Esophagus muscularis mucosa (tissue), 4 donors: ENCODE measurements around the gene PSMD8. TPM values are rescaled to one million over a fixed set of nuclear protein-coding genes. Genes with fewer than 3 reads are reported as not detected.
"Not testable (repeated sequence)": the region's sequence is repeated elsewhere in the genome, so short reads cannot be mapped to it uniquely, and the experiment has no call there.

Experiments used
- DNase-seq: peaks from one replicate; pipeline ENCODE4 v3.0.0-alpha.2; 2017; ENCODE audit errors: extremely low spot score
- H3K27ac ChIP-seq, 4 donors: fragments of 200-600 bp; sonication (generic); replicated peaks in 1 of 4; 1 replicate in 3 of 4; 2 replicates in 1 of 4; pipeline ENCODE4 v1.5.1; 2016 to 2019; ENCODE audit warnings: mild to moderate bottlenecking in 1 of 4
- H3K27me3 ChIP-seq, 4 donors: fragments of 200-600 bp; sonication (generic); one replicate each; pipeline versions ENCODE4 v1.5.1 to v1.6.0; 2016 to 2019
- H3K36me3 ChIP-seq, 4 donors: fragments of 200-600 bp; sonication (generic); one replicate each; pipeline ENCODE4 v1.5.1; 2016 to 2019
- H3K4me1 ChIP-seq, 4 donors: fragments of 200-600 bp; sonication (generic); one replicate each; pipeline ENCODE4 v1.5.1; 2016 to 2019
- H3K4me3 ChIP-seq, 4 donors: fragments of 200-600 bp; sonication (generic); 1 replicate in 2 of 4; 2 replicates in 2 of 4; pipeline ENCODE4 v1.5.1; 2016 to 2019; ENCODE audit warnings: mild to moderate bottlenecking in 4 of 4, moderate library complexity in 1 of 4
- H3K9me3 ChIP-seq, 4 donors: fragments of 200-600 bp; sonication (generic); 1 replicate in 3 of 4; 2 replicates in 1 of 4; pipeline ENCODE4 v1.5.1; 2016 to 2019
- CTCF ChIP-seq, 3 experiments: fragments of 200-600 bp in 2 of 3; fragments of 450-650 bp in 1 of 3; sonication (generic) in 2 of 3; IDR thresholded peaks; one replicate each; pipeline ENCODE4 v1.5.1; 2017 to 2019; ENCODE audit warnings: antibody characterized with exemption in 3 of 3, mild to moderate bottlenecking in 2 of 3, moderate library complexity in 1 of 3
- EP300 ChIP-seq: sonication (generic); formaldehyde crosslinking; IDR thresholded peaks from one replicate; pipeline ENCODE4 v1.6.1; 2017; ENCODE audit warnings: antibody characterized with exemption
- POLR2A ChIP-seq: fragments of 450-650 bp; IDR thresholded peaks from one replicate; pipeline ENCODE4 v1.6.1; 2017; ENCODE audit warnings: antibody characterized with exemption, moderate library complexity, mild to moderate bottlenecking, low read depth
- POLR2AphosphoS5 ChIP-seq, 2 donors: sonication (generic); formaldehyde crosslinking; IDR thresholded peaks; one replicate each; pipeline ENCODE4 v1.6.1; 2017; ENCODE audit warnings: antibody characterized with exemption in 2 of 2
- WGBS: methylation state at CpG from one replicate; pipeline ENCODE4 v1.1.5; 2018; 5-methylcytosine and 5-hydroxymethylcytosine counted together
- intact Hi-C: fragments of 100-400 bp; cut with DNase I; formaldehyde crosslinking; loops from one replicate; pipeline ENCODE4 v1.15.1; 2023
- total RNA-seq, 4 donors: library from RNA; depleted of rRNA; stranded (reverse); fragments of >200 nt; gene quantifications; one replicate each; pipeline versions ENCODE4 v1.1.0 to v1.2.1, GENCODE V29; 2016

PSMD8 gene
- total RNA-seq, 4 donors from 2014 or later, result 145 to 259 (median 212) TPM

GRCh38 chr19:38360839-38361631 is 13.3 kb upstream of the PSMD8 start:
- no peak overlapping the region for H3K27ac ChIP-seq
- H3K9me3 ChIP-seq, result no peaks in the 10 kb centered on the region
- peaks cover 0 to 60% (median 6%) of the 10 kb centered on the region in 4 donors for H3K27me3 ChIP-seq
- intact Hi-C loops, result no loop called here
- no peak for TF ChIP-seq POLR2AphosphoS5 (IDR thresholded peaks at IDR 0.05)
- TF ChIP-seq EP300, result no peak
- no peak for TF ChIP-seq CTCF (IDR thresholded peaks at IDR 0.05)
- WGBS, result 23% methylated on average over 23 of the region's 23 CpGs
- H3K4me3 ChIP-seq, result peak overlapping the region; percentile 60 to 63 (median 62)
- no peaks in the 10 kb centered on the region for H3K36me3 ChIP-seq
- peaks cover 6 to 22% (median 21%) of the 10 kb centered on the region in 4 donors for H3K4me1 ChIP-seq
- DNase-seq, result no peak

GRCh38 chr19:38361633-38362075 is 12.7 kb upstream of the PSMD8 start:
- H3K27ac ChIP-seq, result peak overlapping the region in 2 of 4 donors; percentile 57 to 70
- H3K9me3 ChIP-seq, result no peaks in the 10 kb centered on the region
- intact Hi-C loops, result no loop called here
- no peak for TF ChIP-seq POLR2A
- peak in 1 of 3 experiments; percentile 50 for TF ChIP-seq CTCF (IDR thresholded peaks at IDR 0.05)
- peaks cover 0 to 57% (median 6%) of the 10 kb centered on the region in 4 donors for H3K27me3 ChIP-seq
- H3K4me1 ChIP-seq, result peaks cover 6 to 22% (median 21%) of the 10 kb centered on the region in 4 donors
- DNase-seq, result peak; percentile 93
- H3K4me3 ChIP-seq, result peak overlapping the region; percentile 60 to 63 (median 62)
- H3K36me3 ChIP-seq, result no peaks in the 10 kb centered on the region
- WGBS, result under 1% methylated on average over 19 of the region's 37 CpGs

GRCh38 chr19:38362076-38362945 is 12.1 kb upstream of the PSMD8 start:
- TF ChIP-seq POLR2AphosphoS5 (IDR thresholded peaks at IDR 0.05) (peak in 1 of 2 donors; percentile 60), EP300 (no peak)
- Histone ChIP-seq H3K9me3 (no peaks in the 10 kb centered on the region), H3K27me3 (peaks cover 0 to 56% (median 6%) of the 10 kb centered on the region in 4 donors), H3K4me3 (peak overlapping the region; percentile 60 to 63 (median 62)), H3K4me1 (peaks cover 6 to 22% (median 21%) of the 10 kb centered on the region in 4 donors), H3K36me3 (no peaks in the 10 kb centered on the region), H3K27ac (peak overlapping the region; percentile 37 to 70 (median 50))
- intact Hi-C loops, result no loop called here
- peak; percentile 93 for DNase-seq
- 3% methylated on average over 38 of the region's 68 CpGs for WGBS

GRCh38 chr19:38362946-38363688 is 11.3 kb upstream of the PSMD8 start:
- intact Hi-C loops, H3K36me3 ChIP-seq, H3K27ac ChIP-seq, DNase-seq, H3K9me3 ChIP-seq: not testable (repeated sequence)
- H3K4me3 ChIP-seq, result peak overlapping the region; percentile 60 to 63 (median 62)
- WGBS, result 83% methylated on average over 14 of the region's 16 CpGs
- peaks cover 0 to 56% (median 6%) of the 10 kb centered on the region in 4 donors for H3K27me3 ChIP-seq
- H3K4me1 ChIP-seq, result peaks cover 6 to 22% (median 21%) of the 10 kb centered on the region in 4 donors

- peaks cover 6 to 11% (median 11%) of the 10 kb centered on the region in 4 donors for H3K4me1 ChIP-seq
- H3K27ac ChIP-seq, result no peak overlapping the region
- intact Hi-C loops, result no loop called here
- H3K36me3 ChIP-seq, result no peaks in the 10 kb centered on the region
- peaks cover 0 to 32% (median 0%) of the 10 kb centered on the region in 4 donors for H3K27me3 ChIP-seq
- TF ChIP-seq POLR2A (no peak), EP300 (no peak), CTCF (IDR thresholded peaks at IDR 0.05) (no peak), POLR2AphosphoS5 (IDR thresholded peaks at IDR 0.05) (no peak)
- H3K4me3 ChIP-seq, result no peak overlapping the region
- 76% methylated on average over 12 of the region's 12 CpGs for WGBS
- no peak for DNase-seq
- H3K9me3 ChIP-seq, result no peaks in the 10 kb centered on the region
Measured at GRCh38 chr19:38367041-38367440, 7.3 kb upstream of the PSMD8 start.
